Prostate gland (tissue), 2 donors: ENCODE results near the gene MORN1.

Source experiments
- POLR2AphosphoS5 ChIP-seq: sonication (generic); formaldehyde crosslinking; IDR thresholded peaks from one replicate; pipeline ENCODE4 v1.6.1; 2017; ENCODE audit warnings: antibody characterized with exemption
- TF ChIP-seq, protein P1 (sequence below), 4 experiments: fragments of 200-600 bp in 2 of 4; fragments of 450-650 bp in 2 of 4; sonication (generic) in 2 of 4; IDR thresholded peaks; 1 replicate in 3 of 4; 2 replicates in 1 of 4; pipeline ENCODE4 v1.5.1; 2016 to 2019; ENCODE audit warnings: antibody characterized with exemption in 4 of 4, mild to moderate bottlenecking in 2 of 4, moderate library complexity in 2 of 4

DNA sequence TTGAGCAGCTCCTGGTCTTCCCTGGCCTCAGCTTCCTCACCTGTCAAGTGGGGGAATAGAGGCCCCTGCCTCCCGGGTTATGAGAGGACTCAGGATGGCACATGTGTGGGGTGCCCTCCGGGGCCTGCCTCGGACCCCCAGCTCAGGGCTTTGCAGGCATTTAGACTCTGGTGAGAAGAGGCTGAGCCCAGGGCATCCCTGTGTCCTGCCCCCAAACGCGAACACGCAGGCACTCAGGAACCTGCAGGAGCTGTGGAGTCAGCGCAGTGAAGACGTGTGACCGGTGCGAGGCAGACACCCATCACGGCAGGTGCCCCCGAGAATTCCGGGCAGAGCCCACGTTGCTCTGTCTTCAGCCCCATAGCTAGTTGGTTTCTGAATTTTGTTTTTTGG, 26.5 kb upstream of the MORN1 start:
- TF ChIP-seq, protein P1, sequence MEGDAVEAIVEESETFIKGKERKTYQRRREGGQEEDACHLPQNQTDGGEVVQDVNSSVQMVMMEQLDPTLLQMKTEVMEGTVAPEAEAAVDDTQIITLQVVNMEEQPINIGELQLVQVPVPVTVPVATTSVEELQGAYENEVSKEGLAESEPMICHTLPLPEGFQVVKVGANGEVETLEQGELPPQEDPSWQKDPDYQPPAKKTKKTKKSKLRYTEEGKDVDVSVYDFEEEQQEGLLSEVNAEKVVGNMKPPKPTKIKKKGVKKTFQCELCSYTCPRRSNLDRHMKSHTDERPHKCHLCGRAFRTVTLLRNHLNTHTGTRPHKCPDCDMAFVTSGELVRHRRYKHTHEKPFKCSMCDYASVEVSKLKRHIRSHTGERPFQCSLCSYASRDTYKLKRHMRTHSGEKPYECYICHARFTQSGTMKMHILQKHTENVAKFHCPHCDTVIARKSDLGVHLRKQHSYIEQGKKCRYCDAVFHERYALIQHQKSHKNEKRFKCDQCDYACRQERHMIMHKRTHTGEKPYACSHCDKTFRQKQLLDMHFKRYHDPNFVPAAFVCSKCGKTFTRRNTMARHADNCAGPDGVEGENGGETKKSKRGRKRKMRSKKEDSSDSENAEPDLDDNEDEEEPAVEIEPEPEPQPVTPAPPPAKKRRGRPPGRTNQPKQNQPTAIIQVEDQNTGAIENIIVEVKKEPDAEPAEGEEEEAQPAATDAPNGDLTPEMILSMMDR (IDR thresholded peaks at IDR 0.05) = no peak
- TF ChIP-seq POLR2AphosphoS5 = no peak
